ENCODE data around the gene CCDC17.

The CCDC17 gene

GRCh38 chr1:45584351-45585109, 39.3 kb downstream of the CCDC17 start:
- peak; percentile 76 to 86 (median 80) for DNase-seq (ENCODE audit: low read depth in 4 of 4, low spot score in 1 of 4)

GRCh38 chr1:45583666-45584350, 40.0 kb downstream of the CCDC17 start, which contains the start of gene NASP:
Gene NASP, plus strand, starts transcription at chr1:45584041. Its CDS starts 106 bp downstream, at chr1:45584147.
- peak; percentile 80 to 95 (median 87) for DNase-seq (ENCODE audit: low read depth in 4 of 4, low spot score in 1 of 4)

- DNase-seq (ENCODE audit: low read depth in 4 of 4, low spot score in 1 of 4), result peak; percentile 75 to 91 (median 86)
These were observed 40.6 kb downstream of the CCDC17 start for GRCh38 chr1:45583264-45583665.

DNA sequence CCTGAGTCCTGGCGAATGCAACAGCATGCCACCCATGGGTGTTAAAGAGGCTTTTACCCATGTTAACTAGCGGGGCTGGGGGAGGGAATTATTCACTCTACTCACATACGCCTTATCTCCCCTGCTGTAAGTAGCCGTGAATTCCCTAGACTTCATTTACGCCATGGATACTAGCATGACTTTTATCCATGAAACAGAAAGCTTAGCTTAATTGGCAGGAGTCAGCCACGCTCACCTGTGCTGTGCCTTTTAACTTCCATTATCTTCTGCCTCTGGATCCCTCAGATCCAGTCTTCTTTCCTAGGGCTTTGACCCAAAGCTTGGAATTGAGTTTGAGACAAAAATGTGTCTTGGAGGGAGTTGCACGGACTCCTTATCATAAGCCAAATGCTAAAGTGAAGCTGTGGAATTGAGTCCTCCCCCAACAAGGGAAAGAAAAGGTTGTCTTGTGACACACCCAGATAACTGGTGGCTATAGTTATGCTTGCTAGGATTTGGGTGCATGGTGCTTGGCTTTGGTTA, 49.7 kb downstream of the CCDC17 start:
- DNase-seq (ENCODE audit: low read depth in 4 of 4, low spot score in 1 of 4), result no peak

DNA sequence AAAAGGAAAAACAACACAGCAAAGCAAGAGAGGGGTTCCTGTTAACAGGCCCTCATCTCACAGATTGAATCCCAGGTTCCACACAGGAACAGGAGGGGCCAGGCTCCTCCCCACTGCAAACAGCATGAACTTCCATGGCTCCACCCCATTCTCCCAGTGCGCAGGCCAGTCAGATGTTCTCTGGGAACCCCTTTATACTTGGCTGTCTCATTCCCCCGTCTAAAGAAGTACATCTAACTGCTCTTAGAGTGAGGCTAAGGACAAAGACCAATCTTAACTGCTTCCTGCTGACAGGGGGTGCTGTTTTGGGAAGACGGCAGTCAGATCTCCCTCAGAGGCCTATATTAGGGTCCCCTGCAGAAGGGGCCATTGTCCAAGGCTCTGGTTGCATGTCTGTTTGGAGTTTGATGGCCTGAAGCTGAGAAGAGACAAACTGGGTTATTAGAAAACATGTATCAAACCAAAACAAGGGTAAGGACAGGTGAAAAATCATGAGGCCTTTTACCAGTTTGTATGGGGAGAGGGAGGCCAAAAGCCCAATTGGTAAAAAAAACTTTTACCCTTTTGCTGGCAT, 50.5 kb downstream of the CCDC17 start:
- DNase-seq (ENCODE audit: low read depth in 4 of 4, low spot score in 1 of 4), result no peak

DNA sequence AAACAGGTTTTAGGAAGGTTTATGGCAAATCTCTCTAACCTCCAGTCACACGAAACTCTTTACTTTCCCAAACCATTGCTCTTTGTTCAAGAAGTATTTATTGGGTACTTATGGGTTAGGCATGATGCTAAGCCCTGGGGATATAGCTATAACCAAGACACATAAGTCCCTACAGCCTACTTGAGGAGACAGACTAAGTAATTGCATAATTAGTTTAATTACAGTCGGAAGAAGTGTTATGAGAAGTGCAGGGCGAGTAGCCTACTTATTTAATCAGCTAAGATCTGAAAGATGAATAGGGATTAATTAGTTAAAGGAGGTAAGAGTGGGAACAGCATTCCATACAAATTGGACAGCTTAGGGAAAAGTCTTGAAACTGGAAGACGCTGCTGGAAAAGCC, 53.2 kb downstream of the CCDC17 start:
- no peak for DNase-seq (ENCODE audit: low read depth in 4 of 4, low spot score in 1 of 4)

Data from stimulated activated CD4-positive, alpha-beta T cell treated with anti-CD3 and anti-CD28 coated beads, Interleukin-1b, Interleukin-23, amount 100 ng/mL, for 24 hours (primary cell).